Measurements from ENCODE around the gene TMEM175. TPM values are rescaled to one million over a fixed set of nuclear protein-coding genes. Genes with fewer than 3 reads are reported as not detected.

TMEM175 gene
- total RNA-seq, 1 experiment from 2014 or later = 18.5 TPM

DNA sequence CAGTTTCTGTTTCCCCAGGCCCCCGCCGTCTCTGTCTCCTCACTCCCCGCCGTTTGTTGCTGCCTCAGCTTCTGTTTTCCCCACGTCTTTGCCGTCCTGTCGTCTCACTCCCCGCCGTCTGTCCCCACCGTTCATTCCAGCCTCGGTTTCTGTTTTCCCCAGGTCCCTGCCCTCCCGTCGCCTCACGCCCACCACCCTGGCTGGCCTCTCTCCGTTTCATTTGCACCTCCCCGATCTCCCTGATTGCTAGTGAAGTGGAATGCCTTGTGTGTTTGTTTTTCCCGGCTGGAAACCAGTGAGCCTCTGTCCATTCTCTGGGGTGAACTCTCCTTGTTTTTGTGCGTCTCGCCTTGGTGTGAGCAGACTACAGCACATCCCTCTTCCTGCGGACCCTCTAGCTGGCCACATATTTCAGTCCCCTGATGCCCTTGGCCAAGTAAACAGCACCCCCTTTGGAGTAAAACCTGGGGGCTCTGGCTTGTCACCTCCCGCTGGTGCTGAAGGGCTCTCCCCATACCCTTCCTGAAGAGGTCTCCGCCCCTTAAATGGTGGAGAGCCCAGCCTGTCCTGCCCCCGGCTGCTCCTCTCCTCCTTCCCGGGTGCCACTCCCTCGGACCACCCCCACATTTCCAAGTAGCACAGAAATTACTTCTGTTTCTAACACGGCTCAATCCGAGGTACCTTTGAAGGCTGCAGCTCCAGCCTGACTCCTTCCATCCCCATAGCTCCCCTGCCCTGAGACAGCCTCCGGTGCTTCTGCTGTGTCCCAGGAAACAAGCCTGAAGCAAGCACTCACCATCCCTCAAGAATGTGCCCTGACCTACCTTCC, 13.2 kb downstream of the TMEM175 start:
- intact Hi-C loops (cut with micrococcal nuclease) = no loop called here
- H3K27ac ChIP-seq (ENCODE audit: low read length) = no peak overlapping the region
- DNase-seq (no peak), ATAC-seq (no peak)
- no peaks in the 10 kb centered on the region for H3K79me2 ChIP-seq (ENCODE audit: low read length)
- no TSS peak for BruUV-seq (replicated peaks)
- H3K4me1 ChIP-seq (ENCODE audit: insufficient read depth, low read length) = no peaks in the 10 kb centered on the region
- no peaks in the 10 kb centered on the region for H3F3A ChIP-seq (ENCODE audit: low read length, unreplicated experiment)
- no peaks in the 10 kb centered on the region for H3K9me3 ChIP-seq (ENCODE audit: low read length)
- no peak overlapping the region for H3K9ac ChIP-seq (ENCODE audit: low read length)
- H4K20me1 ChIP-seq (ENCODE audit: low read length) = no peaks in the 10 kb centered on the region
- H3K27me3 ChIP-seq (ENCODE audit: low read length) = no peaks in the 10 kb centered on the region
- TF ChIP-seq, protein P1, sequence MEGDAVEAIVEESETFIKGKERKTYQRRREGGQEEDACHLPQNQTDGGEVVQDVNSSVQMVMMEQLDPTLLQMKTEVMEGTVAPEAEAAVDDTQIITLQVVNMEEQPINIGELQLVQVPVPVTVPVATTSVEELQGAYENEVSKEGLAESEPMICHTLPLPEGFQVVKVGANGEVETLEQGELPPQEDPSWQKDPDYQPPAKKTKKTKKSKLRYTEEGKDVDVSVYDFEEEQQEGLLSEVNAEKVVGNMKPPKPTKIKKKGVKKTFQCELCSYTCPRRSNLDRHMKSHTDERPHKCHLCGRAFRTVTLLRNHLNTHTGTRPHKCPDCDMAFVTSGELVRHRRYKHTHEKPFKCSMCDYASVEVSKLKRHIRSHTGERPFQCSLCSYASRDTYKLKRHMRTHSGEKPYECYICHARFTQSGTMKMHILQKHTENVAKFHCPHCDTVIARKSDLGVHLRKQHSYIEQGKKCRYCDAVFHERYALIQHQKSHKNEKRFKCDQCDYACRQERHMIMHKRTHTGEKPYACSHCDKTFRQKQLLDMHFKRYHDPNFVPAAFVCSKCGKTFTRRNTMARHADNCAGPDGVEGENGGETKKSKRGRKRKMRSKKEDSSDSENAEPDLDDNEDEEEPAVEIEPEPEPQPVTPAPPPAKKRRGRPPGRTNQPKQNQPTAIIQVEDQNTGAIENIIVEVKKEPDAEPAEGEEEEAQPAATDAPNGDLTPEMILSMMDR (conservative IDR thresholded peaks at IDR 0.05; ENCODE audit: low read depth, low read length) = no peak
- TF ChIP-seq EZH2phosphoT487 (IDR thresholded peaks at IDR 0.05; ENCODE audit: borderline replicate concordance, low read length) (no peak), EZH2 (IDR thresholded peaks at IDR 0.05; ENCODE audit: low read length, unreplicated experiment) (no peak)
- no peaks in the 10 kb centered on the region for H3K9me2 ChIP-seq (replicated peaks; ENCODE audit: low read length)
- no peak overlapping the region for H2AFZ ChIP-seq (ENCODE audit: low read length)
- no peak overlapping the region for H3K4me3 ChIP-seq (ENCODE audit: low read length)
- POLR2A ChIA-PET (ENCODE audit: unreplicated experiment) = no interaction called here
- H3K36me3 ChIP-seq (ENCODE audit: low read depth, low read length) = no peaks in the 10 kb centered on the region
- CTCF ChIA-PET = no interaction called here
- H3K4me2 ChIP-seq (ENCODE audit: low read length) = no peak overlapping the region

DNA sequence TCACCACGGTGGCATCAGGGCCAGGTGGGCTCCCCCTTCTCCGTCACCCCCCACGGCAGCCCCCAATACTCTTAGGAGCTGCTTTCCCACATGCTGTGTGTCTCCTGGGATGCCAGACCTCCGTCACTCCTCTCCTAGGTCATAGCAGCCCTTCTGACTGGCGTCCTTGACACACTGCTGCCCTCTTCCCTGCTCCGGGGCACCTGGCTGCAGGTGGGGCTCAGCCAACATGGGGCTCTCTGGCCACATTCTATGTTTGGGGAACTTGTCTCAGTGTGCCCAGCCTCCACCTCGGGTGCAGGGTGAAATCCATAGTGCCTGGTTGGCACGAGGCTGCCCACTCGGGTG, 13.8 kb downstream of the TMEM175 start:
- DNase-seq = no peak
- ATAC-seq = no peak
- Histone ChIP-seq H3K9me2 (replicated peaks; ENCODE audit: low read length) (no peaks in the 10 kb centered on the region), H3K79me2 (ENCODE audit: low read length) (no peaks in the 10 kb centered on the region), H3K4me3 (ENCODE audit: low read length) (no peak overlapping the region), H3F3A (ENCODE audit: low read length, unreplicated experiment) (no peaks in the 10 kb centered on the region), H3K4me1 (ENCODE audit: insufficient read depth, low read length) (no peaks in the 10 kb centered on the region), H2AFZ (ENCODE audit: low read length) (no peak overlapping the region), H3K36me3 (ENCODE audit: low read depth, low read length) (no peaks in the 10 kb centered on the region), H3K9ac (ENCODE audit: low read length) (no peak overlapping the region), H3K27me3 (ENCODE audit: low read length) (no peaks in the 10 kb centered on the region), H4K20me1 (ENCODE audit: low read length) (no peaks in the 10 kb centered on the region), H3K4me2 (ENCODE audit: low read length) (no peak overlapping the region), H3K9me3 (ENCODE audit: low read length) (no peaks in the 10 kb centered on the region), H3K27ac (ENCODE audit: low read length) (no peak overlapping the region)
- intact Hi-C loops (cut with micrococcal nuclease) = no loop called here
- BruUV-seq (replicated peaks) = no TSS peak
- ChIA-PET CTCF (no interaction called here), POLR2A (ENCODE audit: unreplicated experiment) (no interaction called here)
- TF ChIP-seq EZH2 (IDR thresholded peaks at IDR 0.05; ENCODE audit: low read length, unreplicated experiment) = no peak
- no peak for TF ChIP-seq EZH2phosphoT487 (IDR thresholded peaks at IDR 0.05; ENCODE audit: borderline replicate concordance, low read length)
- TF ChIP-seq, protein P1 (conservative IDR thresholded peaks at IDR 0.05; ENCODE audit: low read depth, low read length) = no peak

Measured in PC-3 (cell line).